Right lobe of liver (tissue), 4 donors: Measurements from ENCODE around the gene APBA3.

Experiments used
- CTCF ChIP-seq, 4 donors: fragments of 200-600 bp in 3 of 4; fragments of 450-650 bp in 1 of 4; IDR thresholded peaks; one replicate each; pipeline versions ENCODE4 v1.5.1 to v1.8.0; 2016 to 2022; ENCODE audit warnings: antibody characterized with exemption in 4 of 4, mild to moderate bottlenecking in 2 of 4
- POLR2A ChIP-seq: fragments of 450-650 bp; IDR thresholded peaks from one replicate; pipeline ENCODE4 v1.6.1; 2017; ENCODE audit warnings: antibody characterized with exemption, mild to moderate bottlenecking
- donor health status: DM: no; HTN: no; CAD: no.
- donor health status: DM: no; HTN: no; CAD: no.
- donor health status: DM: no; HTN: yes; CAD: no.

- no peak for TF ChIP-seq CTCF (IDR thresholded peaks at IDR 0.05)
- TF ChIP-seq POLR2A, result no peak
Measured at GRCh38 chr19:3803986-3804385, 42.5 kb upstream of the APBA3 start.
